Activated CD4-positive, alpha-beta T cell treated with anti-CD3 and anti-CD28 coated beads, Interleukin-2, amount 50 U/mL, for 4 hours (primary cell): ENCODE results near the gene CCDC192.
"Not testable (repeated sequence)": the region's sequence is repeated elsewhere in the genome, so short reads cannot be mapped to it uniquely, and the experiment has no call there.

Experiments
- DNase-seq, 2 experiments: peaks; one replicate each; pipeline ENCODE4 v3.0.0-alpha.2; 2020

CCDC192 gene

DNA sequence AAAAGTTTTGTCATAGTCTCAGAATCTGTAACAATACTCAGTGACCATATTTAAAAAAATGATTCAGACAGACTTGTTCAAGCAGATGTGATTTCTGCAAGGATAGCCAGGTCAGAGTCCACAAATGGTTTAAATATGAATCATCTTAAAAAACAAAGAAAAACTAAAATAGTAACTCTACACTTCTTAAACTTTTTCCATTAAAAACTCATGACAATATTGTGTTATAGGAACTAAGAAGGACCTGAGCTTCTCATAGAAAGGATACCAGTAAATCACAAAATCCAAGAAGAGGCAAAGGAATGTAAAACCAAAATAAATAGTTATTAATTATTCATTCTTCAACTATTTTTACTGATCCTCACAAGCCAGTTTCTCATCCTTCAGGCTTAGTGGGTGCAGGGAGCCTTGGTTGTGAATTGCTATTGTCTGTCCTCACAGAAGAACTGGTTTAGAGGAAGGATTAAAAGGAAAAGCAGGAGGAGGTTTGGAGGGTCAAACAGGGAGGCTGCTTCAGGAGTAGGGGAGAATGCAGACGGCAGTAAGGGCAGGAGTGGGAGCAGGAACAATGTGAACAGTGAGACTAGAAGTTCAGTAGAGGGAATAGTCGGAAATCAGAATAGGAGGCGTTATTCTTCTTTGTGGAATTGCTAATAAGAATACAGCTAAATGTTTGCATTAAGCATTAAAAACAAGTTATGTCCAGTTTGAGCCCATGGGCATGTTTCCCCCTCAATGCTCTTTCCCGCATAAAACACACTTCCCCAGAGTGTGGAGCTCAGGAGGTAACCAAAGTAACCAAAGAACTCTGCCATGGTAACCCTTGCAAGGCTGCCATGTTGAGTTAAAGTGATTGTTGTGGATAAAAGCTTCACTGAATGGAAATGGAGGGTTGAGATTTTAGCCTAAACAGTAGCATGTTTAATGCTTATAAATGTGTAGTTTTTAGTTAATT, 110.7 kb downstream of the CCDC192 start:
- DNase-seq: no peak

DNA sequence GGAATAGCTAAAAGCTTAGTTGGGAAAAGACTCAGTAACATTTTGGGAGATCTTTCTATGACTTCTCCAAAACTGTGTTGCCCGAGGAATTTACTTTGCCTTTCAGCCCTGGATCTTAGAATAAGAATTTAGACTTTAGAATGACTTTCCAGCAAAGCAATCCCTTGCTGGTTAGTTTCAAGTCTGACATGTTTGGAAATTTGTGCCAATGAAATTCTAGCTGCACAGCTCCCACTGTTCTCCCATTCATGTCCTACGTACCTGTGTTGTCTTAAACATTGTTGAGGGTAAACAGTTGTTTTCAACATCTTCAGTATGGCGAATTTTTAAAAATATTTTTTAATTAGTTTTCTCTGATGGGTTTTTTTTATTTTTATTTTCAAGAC, 111.4 kb downstream of the CCDC192 start:
- no peak for DNase-seq

DNA sequence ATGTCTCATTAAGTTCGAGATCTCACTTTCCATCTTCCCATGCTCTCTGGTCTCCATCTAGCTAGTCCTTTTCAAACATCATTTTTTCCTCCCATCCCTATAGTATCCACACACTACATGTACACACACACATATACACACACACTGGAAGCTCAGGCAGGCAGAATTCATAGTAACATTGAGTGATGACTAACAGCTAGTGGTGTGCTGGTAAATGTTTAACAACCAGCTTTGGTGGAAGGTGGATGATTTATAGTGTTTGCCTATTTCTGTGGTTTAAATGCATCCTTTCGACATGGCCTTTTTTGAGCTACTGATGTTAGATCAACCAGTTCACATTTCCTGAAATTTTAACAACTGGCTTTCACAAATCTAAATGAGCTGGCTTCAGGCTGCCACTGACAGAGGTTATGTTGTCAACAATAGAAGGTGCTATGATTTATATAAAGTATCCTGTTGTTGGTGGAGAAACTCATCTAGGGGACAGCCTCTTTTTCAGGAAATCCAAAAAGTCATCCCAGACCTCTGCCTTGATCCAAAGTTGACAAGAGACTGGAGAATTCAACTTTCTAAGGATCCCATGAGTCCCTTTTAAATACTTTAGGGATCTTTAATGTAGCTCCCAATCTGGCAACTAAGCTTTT, 117.8 kb downstream of the CCDC192 start:
- no peak for DNase-seq

DNA sequence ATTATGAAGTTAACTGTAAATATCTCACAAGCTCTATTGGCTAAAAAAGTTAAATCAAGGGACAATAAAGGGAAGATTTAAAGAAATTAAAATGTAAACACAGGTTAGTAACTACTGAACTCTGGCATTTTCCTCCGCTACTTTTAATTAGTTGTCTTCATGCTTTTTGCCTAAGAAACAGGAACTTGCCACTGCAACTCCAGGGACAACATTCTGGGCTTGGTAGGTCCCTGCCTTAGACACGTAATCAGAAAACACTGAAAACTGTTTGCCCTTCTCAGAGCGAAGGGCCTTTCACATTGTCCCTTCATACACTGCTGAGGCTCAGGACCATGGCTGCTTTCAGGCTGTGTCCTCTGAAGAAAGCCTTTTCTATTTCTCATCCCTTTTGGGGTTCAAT, 118.7 kb downstream of the CCDC192 start:
- DNase-seq: no peak

DNA sequence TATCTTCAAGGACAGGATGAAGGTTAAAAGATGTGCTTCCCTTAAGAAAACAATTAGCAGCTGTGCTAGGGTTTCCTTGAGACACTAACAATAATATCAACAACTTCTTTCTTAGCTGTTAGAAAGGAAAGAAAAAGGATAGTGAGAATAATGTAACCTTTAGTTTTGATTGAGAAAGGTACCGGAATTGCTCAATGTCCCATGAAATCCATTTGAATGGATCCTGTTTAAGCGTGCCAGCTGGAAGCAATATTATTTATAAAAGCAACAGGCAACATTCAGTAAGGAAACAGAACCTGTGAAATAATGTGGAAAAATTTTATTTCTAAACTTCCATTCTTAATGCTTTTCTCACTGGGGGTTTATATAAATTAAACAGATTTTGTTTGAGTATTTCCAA, 120.9 kb downstream of the CCDC192 start:
- no peak for DNase-seq

DNA sequence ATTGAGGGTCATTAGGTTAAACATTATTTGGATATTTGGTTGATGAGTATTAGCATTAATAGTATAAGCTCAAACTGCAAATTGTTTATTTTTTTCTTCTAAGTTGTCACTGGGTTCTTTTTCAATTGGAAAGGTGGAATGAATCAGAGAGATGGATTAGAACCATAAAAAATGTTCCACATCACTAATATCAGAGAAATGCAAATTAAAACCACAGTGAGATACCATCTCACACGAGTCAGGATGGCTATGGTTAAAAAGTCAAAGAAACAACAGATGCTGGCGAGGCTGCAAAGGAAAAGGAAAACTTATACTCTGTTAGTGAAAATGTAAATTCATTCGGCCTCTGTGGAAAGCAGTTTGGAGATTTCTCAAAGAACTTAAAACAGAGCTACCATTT, 122.8 kb downstream of the CCDC192 start:
- no peak for DNase-seq

DNA sequence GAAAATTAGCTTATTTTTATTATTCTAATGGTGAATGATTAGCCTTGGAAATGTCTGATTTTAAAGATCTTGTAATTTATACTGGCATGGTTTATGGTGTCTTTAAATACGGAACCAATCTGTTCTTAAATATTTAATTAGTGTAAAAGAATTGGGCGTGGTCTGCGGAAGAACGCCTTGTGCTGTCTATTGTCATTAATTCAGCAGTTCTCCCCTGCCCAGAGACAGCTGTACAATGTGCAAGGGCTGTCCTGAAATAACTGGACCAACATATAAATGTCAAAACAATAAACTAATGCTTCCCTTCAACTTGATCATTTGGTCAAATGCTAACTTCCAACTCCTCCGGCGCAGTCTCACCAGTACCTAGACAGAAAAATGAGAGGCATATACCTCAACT, 124.3 kb downstream of the CCDC192 start:
- DNase-seq: no peak

DNA sequence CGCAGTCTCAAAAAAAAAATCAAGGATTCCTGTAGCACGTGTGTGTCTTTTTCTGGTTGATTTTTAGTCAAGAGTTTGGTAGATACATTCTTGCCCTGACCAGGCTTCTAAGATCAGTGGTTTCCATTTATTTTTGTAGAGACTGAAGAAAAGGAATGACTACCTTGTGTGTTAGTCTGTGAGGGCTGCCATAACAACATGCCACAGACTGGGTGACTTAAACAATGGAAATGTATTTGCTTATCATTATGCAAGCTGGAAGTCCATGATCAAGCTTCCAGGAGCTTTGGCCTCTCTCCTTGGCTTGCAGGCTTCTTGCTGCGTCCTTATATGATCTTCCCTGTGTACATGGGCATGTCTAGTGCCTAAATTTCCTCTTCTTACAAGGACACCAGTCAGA, 127.0 kb downstream of the CCDC192 start:
- DNase-seq: no peak

DNA sequence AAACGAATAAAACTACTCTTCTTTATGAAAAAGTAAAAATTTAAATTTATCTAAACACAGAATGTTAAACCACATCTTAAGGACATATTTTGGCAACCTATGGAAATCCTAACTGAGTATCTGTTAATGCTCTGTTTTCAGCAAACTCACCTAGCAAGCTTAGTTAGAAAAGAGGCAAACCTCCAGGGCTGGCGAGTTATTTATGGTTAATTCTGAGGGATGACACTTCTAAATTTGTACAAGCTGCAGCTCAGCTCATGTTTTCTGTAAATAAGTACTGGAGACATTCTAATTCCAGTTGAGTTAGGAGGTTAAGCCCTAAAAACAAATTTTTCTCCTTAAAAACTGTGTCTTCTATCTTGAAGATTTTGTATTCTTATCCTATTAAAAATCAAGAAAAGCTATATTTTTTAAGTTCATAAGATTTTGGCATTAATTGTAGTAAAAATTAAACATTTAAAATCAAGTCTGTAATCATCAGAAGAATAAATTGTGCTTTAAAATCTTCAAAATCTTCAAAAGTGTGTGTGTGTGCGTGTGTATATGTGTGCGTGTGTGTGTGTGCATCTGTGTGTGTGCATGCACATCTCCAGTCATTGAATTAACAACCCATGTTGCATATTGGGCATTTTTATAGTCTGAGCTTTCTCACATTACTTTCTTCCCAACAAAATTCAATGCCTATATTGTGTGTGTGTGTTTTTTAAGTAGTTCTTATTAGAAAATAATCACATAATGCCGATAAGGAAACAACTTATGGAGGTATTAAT, 127.8 kb downstream of the CCDC192 start:
- no peak for DNase-seq

DNA sequence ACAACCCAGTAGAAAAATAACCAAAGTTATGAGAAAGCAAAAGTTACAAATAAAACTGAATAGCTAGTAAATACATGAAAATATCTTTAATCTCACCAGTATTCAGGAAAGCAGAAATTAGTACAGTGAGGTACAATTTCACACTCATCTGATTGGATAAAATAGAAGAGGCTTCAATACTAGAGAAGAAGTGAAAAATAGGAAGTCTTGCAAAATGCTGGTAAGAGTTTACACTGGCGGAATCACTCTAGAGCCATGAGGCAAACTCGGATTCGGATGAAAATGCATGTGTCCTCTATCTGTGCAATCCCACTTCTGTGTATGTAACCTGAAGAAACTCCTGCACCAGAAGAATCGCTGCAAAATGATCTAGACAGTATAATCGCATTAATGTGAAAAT, 128.9 kb downstream of the CCDC192 start:
- DNase-seq: no peak

DNA sequence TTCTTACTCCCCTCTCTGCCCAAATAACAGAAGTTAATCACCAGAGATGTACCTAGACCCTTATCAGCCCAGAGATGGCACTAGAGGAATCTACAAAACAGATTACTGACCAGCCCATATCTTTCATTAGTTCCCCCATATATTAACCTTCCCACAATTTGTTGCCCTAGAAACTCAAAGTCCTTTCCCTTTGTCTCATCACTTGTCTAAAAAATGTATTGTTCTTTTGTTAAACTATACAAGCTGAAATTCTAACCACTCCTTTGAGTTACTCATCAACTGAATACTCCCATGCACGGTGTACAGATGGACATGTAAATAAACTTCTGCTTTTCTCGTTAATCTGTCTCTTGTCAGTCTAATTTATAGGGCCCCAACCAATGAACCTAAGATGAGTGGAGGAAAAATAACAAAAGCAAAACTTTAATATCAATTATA, 130.9 kb downstream of the CCDC192 start:
- no peak for DNase-seq

DNA sequence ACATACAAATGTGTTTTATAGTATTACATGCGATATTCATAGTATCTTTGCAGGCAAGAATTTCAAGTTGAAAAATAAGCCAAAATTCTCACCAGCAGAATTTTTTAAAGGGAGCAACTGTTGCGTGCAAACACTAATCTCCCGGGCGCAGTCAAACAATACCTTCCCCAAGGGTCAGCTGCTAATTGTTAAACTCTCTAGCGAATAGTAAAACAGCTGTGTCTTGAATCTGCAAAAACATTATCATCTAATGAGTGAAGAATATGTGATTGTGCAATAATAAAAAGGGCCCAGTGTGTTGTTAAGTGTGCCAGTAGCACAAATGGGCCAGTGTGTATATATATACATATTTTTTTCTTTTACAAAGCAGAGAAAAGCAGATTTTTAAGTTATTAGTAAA, 131.4 kb downstream of the CCDC192 start:
- DNase-seq: no peak

DNA sequence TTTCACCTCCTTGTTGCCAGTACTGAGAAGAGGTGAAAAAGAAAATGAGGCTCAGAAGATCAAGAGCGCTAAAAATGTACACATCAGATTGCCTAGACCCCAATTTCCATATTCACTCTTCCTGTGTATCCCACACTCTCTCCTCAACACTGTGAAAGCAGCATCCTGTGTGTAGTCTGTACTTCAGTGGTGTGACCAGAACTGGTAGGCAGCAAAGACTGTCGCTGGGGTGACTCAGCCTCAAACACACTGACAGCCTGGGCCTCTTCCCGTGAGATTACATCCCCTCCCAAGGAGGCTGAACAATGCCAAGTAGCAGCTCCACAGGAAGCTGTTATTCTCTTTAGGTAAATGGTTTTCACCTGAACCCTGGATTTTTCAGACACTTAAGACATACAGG, 135.5 kb downstream of the CCDC192 start:
- no peak for DNase-seq

DNA sequence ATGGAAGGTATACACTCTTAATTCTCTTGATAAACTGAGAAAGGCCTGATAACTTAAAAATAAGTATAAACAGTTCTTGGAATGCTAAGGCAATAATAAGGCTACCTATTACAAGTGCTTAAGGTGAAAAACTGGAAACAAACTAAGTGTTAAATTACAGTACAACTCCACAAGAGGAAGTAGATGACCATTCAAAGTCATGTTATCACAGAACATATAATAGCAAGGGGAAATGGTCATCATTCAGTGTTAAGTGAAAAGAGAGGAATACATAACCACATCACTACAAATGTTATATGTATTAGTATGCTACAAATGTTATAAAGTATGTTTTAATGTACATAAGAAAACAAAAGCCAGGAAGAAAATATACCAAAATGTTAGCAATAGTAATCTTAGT, 135.9 kb downstream of the CCDC192 start:
- DNase-seq: no peak

DNA sequence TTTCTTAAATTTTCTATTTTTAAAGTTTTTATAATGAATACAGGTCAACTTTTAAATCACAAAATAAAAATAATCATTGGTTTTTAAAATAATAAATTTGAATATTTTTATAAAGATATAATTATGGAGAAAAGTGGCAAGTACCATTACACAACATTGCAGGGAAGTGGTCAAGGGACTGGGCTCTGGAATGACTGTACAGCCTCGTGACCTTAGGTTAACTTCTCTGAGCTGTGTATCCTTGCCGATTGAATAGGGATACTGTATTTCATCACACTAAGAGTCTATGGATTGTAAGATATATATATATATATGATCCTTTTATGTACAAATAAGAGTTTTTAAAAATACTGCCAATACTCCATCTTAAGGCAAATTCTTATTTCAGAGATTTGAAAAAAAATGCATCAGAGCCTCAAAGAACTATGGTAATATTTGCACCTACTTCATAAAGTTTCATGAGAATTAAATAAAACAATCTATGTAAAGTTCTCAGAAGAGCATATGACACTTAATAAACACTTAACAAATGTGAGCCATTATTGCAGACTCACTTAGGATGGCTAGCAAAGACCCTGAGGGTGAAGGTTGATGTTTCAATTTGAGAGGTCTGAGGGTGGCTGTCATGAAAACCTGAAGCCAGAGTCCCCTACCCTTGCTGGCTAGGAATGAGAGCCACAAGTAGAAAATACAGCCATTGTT, 136.5 kb downstream of the CCDC192 start:
- DNase-seq: no peak

DNA sequence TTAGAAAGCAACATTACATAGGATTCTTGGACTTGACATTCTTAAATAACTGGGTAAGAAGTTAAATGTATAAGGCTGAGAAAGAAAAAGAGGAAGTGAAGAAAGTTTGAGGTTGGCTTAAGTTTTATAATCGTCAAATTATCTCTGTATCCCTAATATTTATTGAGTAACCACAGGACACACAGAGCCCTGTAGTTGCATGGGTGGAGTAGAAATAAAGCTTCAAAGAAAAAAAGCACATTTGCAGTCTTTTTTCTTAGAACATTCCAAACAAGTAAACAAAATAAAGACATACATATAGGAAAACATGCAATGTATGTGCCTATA, 137.0 kb downstream of the CCDC192 start:
- no peak for DNase-seq

DNA sequence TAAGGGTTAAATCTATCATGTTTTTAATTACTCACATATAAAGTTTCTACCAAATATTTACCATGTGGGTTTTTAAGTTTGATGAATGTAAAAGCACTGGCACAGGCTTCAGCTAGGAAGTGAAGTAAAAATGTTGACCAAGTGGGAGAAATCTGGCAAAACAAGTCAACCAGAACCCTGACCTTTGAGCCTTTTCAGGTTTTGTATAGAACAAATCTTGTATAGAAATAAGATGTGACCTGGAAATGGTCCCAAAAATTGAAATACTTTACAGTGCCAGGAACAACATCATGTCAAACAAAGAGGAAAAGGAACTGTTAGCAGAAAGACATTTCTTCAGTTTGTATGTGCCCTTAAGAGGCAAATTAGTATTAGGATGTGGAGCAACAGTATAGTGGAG, 137.6 kb downstream of the CCDC192 start:
- DNase-seq: no peak

DNA sequence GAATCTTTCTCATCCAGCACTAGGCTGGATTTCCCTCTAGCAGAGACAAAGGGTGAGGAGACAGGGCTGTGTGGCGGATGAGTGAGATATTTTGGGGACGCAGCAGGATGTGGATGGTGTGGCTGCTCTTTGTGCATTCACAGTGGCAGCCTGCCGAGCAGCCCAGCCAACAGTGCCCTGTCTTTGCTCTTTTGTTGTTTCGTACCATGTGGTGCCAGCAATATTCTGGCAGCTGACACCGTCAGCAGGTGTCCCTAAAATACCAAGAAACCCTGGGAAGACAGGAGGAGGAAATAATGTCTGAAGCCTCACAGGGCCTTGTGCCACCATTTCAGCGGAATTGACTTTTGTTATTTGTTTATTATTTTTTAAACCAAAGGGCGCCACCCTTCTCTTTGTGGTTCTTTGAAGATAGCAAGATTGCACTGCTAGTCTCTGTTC, 141.4 kb downstream of the CCDC192 start:
- DNase-seq: no peak

DNA sequence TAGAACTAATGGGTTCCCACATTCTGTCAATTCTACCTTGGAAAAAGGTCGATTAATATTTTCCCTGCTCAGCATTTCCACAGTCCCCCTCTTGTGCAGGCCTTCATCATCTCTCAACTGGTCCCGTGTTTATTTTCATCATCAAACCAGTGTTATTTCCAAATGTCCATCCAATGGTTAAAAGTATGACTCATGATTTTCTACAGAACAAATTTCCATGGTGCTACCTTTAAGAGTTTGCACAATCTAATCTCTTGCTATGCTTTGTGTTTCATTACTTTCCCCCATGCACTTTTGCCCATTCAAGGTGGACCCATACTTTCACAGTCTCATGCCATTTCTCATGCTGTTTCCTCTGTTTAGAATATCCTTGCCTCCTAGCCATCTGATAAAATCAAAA, 143.7 kb downstream of the CCDC192 start:
- DNase-seq: no peak

DNA sequence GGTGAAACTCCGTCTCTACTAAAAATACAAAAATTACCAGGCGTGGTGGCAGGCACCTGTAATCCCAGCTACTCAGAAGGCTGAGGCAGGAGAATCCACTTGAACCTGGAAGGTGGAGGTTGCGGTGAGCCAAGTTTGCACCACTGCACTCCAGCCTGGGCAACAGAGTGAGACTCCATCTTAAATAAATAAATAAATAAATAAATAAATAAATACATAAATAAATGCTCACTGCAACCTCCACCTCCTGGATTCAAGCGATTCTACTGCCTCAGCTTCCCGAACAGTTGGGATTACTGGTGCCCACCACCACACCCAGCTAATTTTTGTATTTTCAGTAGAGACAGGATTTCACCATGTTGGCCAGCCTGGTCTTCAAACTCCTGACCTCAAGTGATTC, 144.4 kb downstream of the CCDC192 start:
- DNase-seq: not testable (repeated sequence)

DNA sequence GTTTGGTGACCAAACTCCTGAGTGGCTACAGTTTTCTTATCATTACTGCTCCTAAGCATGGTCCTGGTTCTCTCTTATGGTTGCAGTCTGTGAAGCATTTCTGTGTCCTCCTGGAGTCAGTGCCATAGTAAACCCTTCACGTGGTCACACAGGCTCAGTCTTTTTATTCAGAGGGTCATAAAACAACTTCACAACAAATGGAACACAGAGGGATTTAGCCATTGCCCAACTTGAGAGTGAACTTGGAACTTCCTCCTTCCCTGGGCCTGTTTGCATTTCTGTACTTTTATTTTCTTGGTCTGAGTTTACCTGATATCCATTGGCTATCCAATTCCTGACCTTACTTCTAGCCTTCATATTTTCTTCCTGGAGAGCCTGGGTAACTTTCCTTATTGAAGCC, 144.9 kb downstream of the CCDC192 start:
- no peak for DNase-seq

DNA sequence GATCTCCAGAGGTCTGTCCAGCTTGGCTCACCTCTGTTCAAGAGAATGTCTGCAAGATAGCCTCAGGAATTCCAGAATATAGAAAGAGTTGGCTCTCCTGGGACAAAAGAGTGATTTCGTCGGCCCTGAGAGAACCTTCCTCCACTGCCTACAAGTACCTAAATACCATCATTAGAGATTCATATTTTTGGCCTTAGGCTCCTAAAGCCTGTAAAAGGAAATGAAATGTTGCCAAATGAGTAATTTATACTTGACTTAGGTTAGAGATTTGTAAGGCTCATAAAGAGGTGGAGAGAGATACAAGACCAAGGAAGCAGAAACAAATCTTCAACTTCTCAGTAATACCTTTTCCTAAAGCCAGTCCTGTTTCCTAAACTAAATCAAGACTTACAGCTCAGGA, 146.2 kb downstream of the CCDC192 start:
- DNase-seq: no peak

DNA sequence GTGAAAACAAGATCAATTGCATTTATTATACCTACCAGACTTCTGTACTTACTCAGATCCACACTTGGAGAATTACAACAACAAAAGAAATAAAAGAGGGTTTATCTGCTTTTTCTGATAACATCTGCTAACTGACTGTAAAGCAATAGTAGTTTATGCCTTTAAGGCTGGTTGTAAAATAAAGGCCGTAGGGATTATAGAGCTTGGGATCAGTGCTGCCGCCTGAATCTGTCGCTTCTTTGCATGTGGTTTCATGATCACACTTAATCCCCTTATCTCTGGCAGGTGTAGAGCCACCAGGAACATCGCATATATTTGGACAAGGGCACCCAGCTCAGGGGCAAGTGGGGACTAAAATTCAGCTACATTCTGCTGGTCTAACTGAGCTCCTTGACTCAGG, 146.7 kb downstream of the CCDC192 start:
- DNase-seq: no peak
